Stimulated activated CD4-positive, alpha-beta T cell treated with anti-CD3 and anti-CD28 coated beads, TNF-alpha, amount 100 ng/mL, for 4 hours (primary cell): Measurements from ENCODE around the gene CSGALNACT2.

Experiments used
- DNase-seq, 3 experiments: peaks; one replicate each; pipeline ENCODE4 v3.0.0-alpha.2; 2020; ENCODE audit warnings: low read depth in 3 of 3

The CSGALNACT2 gene

DNA sequence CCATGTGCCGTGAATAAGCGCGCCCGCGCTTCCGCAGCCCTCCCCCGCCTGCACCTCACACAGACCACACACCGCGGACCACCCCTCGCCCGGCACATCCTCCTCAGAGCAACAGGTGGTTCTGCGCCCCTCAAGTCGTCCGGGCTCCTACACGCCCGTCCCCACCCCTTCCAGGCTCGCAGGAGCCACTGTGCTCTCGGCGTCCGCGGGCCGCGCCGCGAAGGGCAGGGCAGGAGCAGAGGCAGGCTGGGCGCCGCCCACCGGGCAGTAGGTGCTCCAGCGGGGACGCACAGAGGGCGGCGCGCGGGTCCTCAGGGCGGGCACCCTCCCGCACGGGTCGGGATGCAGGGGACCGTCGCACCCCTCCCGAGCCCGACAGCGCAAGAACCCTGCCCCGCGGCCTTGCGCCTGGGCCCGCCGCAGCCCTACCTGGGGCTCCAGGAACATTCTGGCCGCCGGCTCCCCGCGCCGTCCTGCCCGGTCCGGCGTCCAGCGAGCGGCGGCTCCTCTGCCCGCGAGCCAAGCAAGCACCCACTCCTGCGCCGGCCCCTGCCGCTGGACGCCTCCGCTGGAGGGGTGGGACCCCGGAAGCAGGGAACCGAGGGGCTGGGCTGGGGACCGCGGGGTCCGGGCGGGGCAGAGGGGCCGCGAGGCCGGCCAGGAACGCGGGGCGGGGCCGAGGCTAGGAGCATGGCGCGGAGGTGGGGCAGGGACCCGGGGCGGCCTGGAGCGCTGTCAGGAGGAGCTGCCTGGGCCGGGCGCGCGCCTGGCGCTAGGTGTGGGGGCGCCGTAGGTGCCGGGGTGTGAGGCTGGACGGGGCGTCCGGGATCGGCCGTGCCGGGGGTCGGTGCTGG is 91.2 kb downstream of the CSGALNACT2 start:
- peak in 1 of 3 experiments; percentile 23 for DNase-seq

DNA sequence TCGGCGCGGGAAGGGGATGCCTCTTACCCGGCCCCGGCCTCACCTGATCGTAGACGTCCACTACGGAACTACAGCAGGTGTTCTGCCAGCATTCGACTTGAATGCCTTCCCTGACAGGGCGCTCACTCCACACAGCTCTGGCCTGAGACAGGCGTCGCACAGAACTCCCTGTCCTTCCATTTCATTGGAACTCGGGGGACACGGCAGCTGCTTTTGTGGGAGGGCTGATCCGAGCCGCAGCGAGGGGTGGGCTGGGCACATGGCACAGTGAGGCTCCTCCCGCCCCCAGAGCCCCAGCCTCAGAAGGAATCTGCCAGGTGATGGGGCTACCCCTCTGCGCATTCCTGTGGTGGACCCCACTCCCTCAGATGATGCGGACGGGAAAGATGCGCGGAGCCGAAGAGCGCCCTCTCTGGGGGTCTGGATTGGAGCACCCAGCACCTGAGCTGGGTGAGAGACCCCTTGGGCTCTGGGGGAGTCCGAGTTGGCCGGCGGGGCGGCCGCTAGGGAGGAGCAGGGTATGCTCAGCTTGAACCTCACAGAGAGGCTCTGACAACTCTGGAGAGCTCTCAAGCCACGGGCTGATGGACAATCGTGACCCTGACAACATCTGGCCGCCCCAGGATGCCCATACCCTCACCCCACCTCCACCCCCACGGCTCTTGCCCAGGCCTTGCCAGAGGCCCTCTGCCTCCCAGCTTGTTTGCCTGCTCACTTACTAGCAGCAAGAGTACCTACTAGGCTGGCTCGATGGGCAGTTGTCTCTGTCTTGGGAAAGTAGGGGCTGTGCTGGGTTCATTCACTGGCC is 92.1 kb downstream of the CSGALNACT2 start:
- DNase-seq, result no peak

DNA sequence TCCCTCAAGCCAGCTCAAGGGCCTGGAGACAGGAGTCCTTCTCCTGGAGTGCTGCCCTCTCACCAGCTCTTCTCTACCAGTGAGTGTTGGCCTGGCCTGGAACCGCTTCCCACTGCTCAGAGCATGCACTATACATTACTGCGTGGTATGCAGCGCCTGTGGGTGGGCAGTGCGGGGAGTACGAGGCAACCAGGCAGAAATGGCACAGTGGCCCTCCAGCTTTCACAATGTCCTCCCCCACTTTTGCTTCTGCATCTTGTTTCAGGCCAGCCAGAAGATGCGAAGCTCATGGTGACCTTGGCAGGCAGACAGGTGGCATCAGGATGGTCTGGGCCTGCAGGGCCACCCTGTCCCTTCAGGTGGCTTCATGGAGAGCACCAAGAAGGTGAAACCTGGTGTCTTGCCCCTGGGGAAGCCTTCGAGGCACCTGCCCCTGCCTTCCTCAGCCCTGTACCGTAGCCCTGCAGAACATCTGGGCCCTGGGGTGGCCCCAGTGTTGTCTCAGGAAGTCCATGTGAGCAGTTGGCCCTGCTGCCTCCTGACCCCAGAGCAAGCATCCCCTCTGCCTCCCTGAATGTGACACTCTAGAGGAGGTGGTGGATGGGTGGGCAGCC is 92.8 kb downstream of the CSGALNACT2 start:
- DNase-seq, result no peak

DNA sequence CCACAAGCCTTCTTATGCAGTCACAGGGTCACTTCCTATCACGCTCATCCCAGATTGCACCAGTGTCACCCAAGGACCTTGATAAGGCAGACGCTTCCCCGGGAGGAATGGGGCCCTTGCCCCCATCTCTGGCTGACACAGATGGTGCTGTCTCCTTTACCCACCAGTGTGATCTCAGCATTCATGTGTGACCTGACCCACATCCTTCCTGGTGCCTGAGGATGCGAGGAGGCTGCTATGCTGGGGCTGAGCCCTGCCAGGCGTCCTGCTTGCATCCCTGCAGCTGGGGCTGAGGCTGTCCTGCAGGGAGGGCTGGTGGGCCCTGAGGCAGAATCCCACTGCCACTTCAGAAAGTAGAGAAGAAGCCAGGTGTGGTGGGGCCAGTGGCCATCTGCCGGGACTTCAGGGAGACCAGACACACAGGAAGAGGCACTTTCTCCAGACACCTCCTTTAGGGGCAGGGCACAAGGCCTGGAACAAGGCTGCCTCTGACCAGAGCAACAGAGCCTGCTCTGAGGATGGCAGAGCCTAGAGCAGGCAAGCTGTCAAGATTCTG is 93.4 kb downstream of the CSGALNACT2 start:
- no peak for DNase-seq

DNA sequence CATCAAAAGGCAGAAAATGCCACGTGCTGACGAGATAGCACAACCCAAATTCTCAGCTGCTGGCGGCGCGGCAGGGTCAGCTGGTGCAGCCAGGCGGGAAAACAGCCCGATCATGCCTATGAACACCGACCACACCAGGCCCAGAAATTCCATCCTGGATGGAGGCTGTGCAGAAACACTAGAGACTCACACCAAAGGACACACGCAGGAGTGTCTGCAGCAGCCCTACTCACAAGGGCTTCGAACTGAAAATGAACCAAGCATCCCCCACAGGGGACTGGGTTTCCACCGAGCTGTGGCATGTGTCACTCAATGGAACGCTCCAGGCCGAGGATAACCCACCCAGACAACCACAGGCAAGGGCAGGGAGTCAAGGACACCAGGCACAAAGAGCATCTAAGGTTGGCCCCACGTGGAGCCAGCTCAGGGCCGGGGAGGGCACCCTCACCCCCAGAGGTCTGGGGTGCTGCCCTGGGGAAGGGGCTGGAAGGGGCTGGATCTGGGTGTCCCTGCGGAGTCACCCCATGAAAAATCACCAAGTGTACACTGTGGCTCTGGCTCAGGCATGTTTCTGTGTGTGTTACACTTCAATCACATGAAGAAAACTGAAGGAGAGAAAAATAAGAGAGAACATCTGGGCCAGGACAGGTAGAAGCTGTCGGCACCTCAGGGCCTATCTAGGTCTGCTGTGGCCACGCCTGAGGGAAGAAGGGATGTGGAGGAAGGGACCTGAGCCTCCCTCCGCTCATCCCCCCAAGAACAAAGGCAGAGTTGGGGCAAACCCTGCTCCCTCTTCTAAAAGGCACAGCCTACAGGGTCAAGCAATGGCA is 95.6 kb downstream of the CSGALNACT2 start:
- no peak for DNase-seq

DNA sequence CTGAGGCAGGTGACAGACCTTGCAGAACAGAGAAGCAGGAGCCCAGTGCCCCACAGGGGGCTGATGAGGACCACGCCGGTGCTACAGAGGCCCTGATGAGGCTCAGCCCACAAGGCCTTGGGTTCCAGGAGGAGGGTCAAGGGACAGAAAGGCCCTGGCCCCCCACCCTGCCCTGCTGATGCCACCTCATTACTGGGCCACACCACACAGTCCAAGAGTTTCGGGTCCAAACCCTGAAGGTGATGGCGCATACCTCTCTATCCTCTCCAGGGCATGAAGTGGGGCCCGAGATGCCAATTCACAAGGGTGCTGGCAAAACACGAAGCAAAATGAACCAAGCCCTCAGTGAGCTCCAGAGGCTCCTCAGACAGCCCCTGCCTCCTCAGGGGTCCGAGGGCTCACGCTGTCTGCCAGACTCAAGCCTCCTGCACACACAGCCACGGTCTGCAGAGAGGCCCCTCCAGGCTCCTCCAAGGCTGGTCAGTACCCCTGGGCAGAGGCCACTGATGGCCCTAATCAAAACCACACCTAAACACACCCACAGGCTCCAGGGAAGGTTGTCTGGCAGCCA is 96.3 kb downstream of the CSGALNACT2 start:
- no peak for DNase-seq
